Liver (tissue), 9 donors: ENCODE results near the gene DHX57. TPM values are rescaled to one million over a fixed set of nuclear protein-coding genes. Genes with fewer than 3 reads are reported as not detected.

ENCODE experiments used
- DNase-seq: peaks from one replicate; pipeline ENCODE4 v3.0.0-alpha.2; 2017; ENCODE audit warnings: low spot score
- H3K27ac ChIP-seq, 2 donors: one replicate each; pipeline ENCODE4 v1.7.0; 2013; ENCODE audit warnings: inconsistent platforms in 2 of 2, low read length in 2 of 2, control low read depth in 1 of 2, low read depth in 1 of 2, mild to moderate bottlenecking in 1 of 2
- H3K27me3 ChIP-seq, 4 donors: one replicate each; pipeline versions ENCODE4 v1.6.1 to v1.7.0; 2013; ENCODE audit warnings: low read length in 3 of 4, inconsistent platforms in 1 of 4, mild to moderate bottlenecking in 1 of 4, moderate library complexity in 1 of 4; ENCODE audit not compliant: control insufficient read depth in 4 of 4, insufficient read depth in 4 of 4
- H3K36me3 ChIP-seq, 4 donors: one replicate each; pipeline versions ENCODE4 v1.6.1 to v1.7.0; 2013; ENCODE audit warnings: low read length in 3 of 4, mild to moderate bottlenecking in 3 of 4, low read depth in 1 of 4, moderate library complexity in 1 of 4; ENCODE audit not compliant: control insufficient read depth in 4 of 4, insufficient read depth in 3 of 4
- H3K4me1 ChIP-seq, 4 donors: one replicate each; pipeline versions ENCODE4 v1.6.1 to v1.7.0; 2013; ENCODE audit warnings: low read length in 3 of 4, mild to moderate bottlenecking in 3 of 4, moderate library complexity in 1 of 4; ENCODE audit not compliant: control insufficient read depth in 4 of 4, insufficient read depth in 4 of 4
- H3K4me3 ChIP-seq, 3 donors: one replicate each; pipeline versions ENCODE4 v1.6.1 to v1.7.0; 2013; ENCODE audit warnings: low read length in 3 of 3, control low read depth in 1 of 3, low read depth in 1 of 3, mild to moderate bottlenecking in 1 of 3
- H3K9ac ChIP-seq, 2 donors: one replicate each; pipeline ENCODE4 v1.7.0; 2013; ENCODE audit warnings: low read length in 2 of 2, mild to moderate bottlenecking in 2 of 2, moderate library complexity in 2 of 2, control low read depth in 1 of 2, low read depth in 1 of 2
- H3K9me3 ChIP-seq, 4 donors: one replicate each; pipeline versions ENCODE4 v1.6.1 to v1.7.0; 2013; ENCODE audit warnings: low read length in 3 of 4; ENCODE audit not compliant: control insufficient read depth in 4 of 4
- CTCF ChIP-seq: fragments of 150-350 bp; IDR thresholded peaks from 2 replicates; pipeline ENCODE4 v1.5.1; 2017; ENCODE audit warnings: improper control_type of control experiment, low read depth, low read length; ENCODE audit not compliant: missing input control
- FOXA1 ChIP-seq: IDR thresholded peaks from 2 replicates; pipeline ENCODE4 v1.6.1; 2016; ENCODE audit warnings: antibody characterized with exemption
- FOXA2 ChIP-seq: IDR thresholded peaks from 2 replicates; pipeline ENCODE4 v1.6.1; 2016; ENCODE audit warnings: antibody characterized with exemption
- GABPA ChIP-seq, 2 donors: IDR thresholded peaks in 1 of 2; conservative IDR thresholded peaks in 1 of 2; 2 replicates each; pipeline ENCODE4 v1.6.1; 2016; ENCODE audit warnings: antibody characterized with exemption in 2 of 2, mild to moderate bottlenecking in 1 of 2, moderate library complexity in 1 of 2
- HNF4A ChIP-seq, 2 donors: conservative IDR thresholded peaks; 2 replicates each; pipeline ENCODE4 v1.6.1; 2016; ENCODE audit warnings: antibody characterized with exemption in 2 of 2, mild to moderate bottlenecking in 2 of 2
- HNF4G ChIP-seq: IDR thresholded peaks from 2 replicates; pipeline ENCODE4 v1.6.1; 2016; ENCODE audit warnings: antibody characterized with exemption
- JUND ChIP-seq, 2 donors: IDR thresholded peaks; 2 replicates each; pipeline ENCODE4 v1.6.1; 2016; ENCODE audit warnings: antibody characterized with exemption in 2 of 2
- MAX ChIP-seq: IDR thresholded peaks from 2 replicates; pipeline ENCODE4 v1.6.1; 2016; ENCODE audit warnings: antibody characterized with exemption
- NR2F2 ChIP-seq: IDR thresholded peaks from 2 replicates; pipeline ENCODE4 v1.6.1; 2016; ENCODE audit warnings: antibody characterized with exemption
- RAD21 ChIP-seq, 2 donors: IDR thresholded peaks; 2 replicates each; pipeline ENCODE4 v1.6.1; 2016; ENCODE audit warnings: antibody characterized with exemption in 2 of 2, mild to moderate bottlenecking in 2 of 2
- RXRA ChIP-seq, 2 donors: IDR thresholded peaks; 2 replicates each; pipeline ENCODE4 v1.6.1; 2017 to 2018; ENCODE audit warnings: antibody characterized with exemption in 2 of 2, mild to moderate bottlenecking in 1 of 2
- SP1 ChIP-seq: IDR thresholded peaks from 2 replicates; pipeline ENCODE4 v1.6.1; 2018; ENCODE audit warnings: antibody characterized with exemption, mild to moderate bottlenecking
- TAF1 ChIP-seq: conservative IDR thresholded peaks from 2 replicates; pipeline ENCODE4 v1.6.1; 2016; ENCODE audit warnings: antibody characterized with exemption, mild to moderate bottlenecking
- YY1 ChIP-seq: IDR thresholded peaks from 2 replicates; pipeline ENCODE4 v1.6.1; 2016; ENCODE audit warnings: antibody characterized with exemption, mild to moderate bottlenecking
- WGBS: extraction: QIAGEN DNeasy Blood & Tissue Kit; methylation state at CpG from one replicate; pipeline ENCODE4 v1.1.7; 2013; 5-methylcytosine and 5-hydroxymethylcytosine counted together
- polyA plus RNA-seq, 2 donors: library from polyadenylated mRNA; stranded (reverse) in 1 of 2; unstranded in 1 of 2; fragments of 200-250 nt in 1 of 2; fragments of >200 nt in 1 of 2; fragmentation: Nextera tagmentation in 1 of 2; extraction: Ambion mirVana in 1 of 2; gene quantifications; one replicate each; pipeline versions ENCODE4 v1.2.1 to v1.2.3, GENCODE V29; 2013 to 2015
- total RNA-seq, 2 donors: library from RNA; depleted of rRNA; stranded (reverse); fragments of >200 nt; gene quantifications; one replicate each; pipeline ENCODE4 v1.2.3, GENCODE V29; 2014
- TF ChIP-seq, protein P1 (sequence below): IDR thresholded peaks from 2 replicates; pipeline ENCODE4 v1.6.1; 2016; ENCODE audit warnings: antibody characterized with exemption
- TF ChIP-seq, protein P2 (sequence below): IDR thresholded peaks from 2 replicates; pipeline ENCODE4 v1.6.1; 2016; ENCODE audit warnings: antibody characterized with exemption, mild to moderate bottlenecking
- donor health status: healthy.
- donor health status: healthy.
- donor health status: healthy.
- donor health status: healthy.
- donor health status: healthy.

The DHX57 gene
- total and polyA plus RNA-seq, 4 donors = 2.8 to 8.7 (median 5.4) TPM

DNA sequence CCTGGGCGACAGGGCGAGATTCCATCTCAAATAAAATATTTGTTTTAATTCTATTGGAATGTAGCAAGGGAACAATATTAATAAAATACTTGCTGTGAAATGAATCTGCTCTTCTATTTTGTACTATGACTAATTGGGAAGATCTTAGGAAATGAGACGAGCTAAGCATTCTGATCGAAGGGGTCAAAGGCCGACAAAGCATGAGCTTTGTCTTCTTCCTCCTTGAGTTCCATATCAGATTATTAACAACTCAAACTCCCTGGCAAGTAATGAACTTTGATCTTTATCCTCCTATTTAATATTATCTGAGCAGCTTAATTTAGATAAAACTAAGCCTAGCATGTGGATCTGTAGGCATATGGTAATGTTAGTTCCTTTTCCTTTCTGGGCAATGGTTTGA is 82.2 kb downstream of the DHX57 start:
- peak overlapping the region; percentile 81 to 93 for H3K27ac ChIP-seq
- 41% methylated on average over 5 of the region's 5 CpGs for WGBS

DNA sequence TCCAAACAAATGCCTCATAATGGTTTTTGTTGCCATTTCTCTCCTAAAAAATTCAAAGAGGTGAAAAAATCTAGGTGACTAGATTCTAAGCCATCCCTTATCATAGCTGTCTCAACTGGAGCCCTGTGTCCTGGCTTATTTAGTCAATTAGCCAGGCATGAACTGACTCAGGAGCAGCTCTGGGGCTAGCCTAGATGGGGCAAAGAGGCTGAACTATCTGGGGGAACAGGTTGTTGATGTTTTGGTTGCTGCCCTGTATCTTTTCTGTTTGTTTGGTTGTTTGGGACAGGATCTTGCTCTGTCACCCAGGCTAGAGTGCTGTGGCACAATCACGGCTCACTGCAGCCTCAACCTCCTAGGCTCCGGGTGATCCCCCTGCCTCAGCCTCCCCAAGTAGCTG is 83.0 kb downstream of the DHX57 start:
- no peak overlapping the region for H3K4me3 ChIP-seq
- no peaks in the 10 kb centered on the region for H3K9me3 ChIP-seq
- H3K27ac ChIP-seq = peak overlapping the region; percentile 81 to 93
- DNase-seq = no peak
- no peaks in the 10 kb centered on the region for H3K36me3 ChIP-seq
- H3K27me3 ChIP-seq = no peaks in the 10 kb centered on the region
- no peak overlapping the region for H3K9ac ChIP-seq
- H3K4me1 ChIP-seq = peaks cover 8 to 27% (median 14%) of the 10 kb centered on the region in 4 donors
- 37% methylated on average over 2 of the region's 2 CpGs for WGBS
- TF ChIP-seq, protein P1, sequence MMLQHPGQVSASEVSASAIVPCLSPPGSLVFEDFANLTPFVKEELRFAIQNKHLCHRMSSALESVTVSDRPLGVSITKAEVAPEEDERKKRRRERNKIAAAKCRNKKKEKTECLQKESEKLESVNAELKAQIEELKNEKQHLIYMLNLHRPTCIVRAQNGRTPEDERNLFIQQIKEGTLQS = no peak
- no peak for TF ChIP-seq GABPA (IDR thresholded peaks at IDR 0.05 in 1 of 2, conservative IDR thresholded peaks at IDR 0.05 in 1 of 2)
- no peak for TF ChIP-seq RAD21 (IDR thresholded peaks at IDR 0.05)
- TF ChIP-seq JUND (IDR thresholded peaks at IDR 0.05) = no peak
- TF ChIP-seq FOXA2 = no peak
- no peak for TF ChIP-seq HNF4G
- no peak for TF ChIP-seq MAX
- TF ChIP-seq, protein P2, sequence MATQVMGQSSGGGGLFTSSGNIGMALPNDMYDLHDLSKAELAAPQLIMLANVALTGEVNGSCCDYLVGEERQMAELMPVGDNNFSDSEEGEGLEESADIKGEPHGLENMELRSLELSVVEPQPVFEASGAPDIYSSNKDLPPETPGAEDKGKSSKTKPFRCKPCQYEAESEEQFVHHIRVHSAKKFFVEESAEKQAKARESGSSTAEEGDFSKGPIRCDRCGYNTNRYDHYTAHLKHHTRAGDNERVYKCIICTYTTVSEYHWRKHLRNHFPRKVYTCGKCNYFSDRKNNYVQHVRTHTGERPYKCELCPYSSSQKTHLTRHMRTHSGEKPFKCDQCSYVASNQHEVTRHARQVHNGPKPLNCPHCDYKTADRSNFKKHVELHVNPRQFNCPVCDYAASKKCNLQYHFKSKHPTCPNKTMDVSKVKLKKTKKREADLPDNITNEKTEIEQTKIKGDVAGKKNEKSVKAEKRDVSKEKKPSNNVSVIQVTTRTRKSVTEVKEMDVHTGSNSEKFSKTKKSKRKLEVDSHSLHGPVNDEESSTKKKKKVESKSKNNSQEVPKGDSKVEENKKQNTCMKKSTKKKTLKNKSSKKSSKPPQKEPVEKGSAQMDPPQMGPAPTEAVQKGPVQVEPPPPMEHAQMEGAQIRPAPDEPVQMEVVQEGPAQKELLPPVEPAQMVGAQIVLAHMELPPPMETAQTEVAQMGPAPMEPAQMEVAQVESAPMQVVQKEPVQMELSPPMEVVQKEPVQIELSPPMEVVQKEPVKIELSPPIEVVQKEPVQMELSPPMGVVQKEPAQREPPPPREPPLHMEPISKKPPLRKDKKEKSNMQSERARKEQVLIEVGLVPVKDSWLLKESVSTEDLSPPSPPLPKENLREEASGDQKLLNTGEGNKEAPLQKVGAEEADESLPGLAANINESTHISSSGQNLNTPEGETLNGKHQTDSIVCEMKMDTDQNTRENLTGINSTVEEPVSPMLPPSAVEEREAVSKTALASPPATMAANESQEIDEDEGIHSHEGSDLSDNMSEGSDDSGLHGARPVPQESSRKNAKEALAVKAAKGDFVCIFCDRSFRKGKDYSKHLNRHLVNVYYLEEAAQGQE = no peak
- no peak for TF ChIP-seq SP1
- TF ChIP-seq HNF4A (conservative IDR thresholded peaks at IDR 0.05) = no peak
- no peak for TF ChIP-seq NR2F2
- no peak for TF ChIP-seq TAF1

More for the DNA sequence above, 82.2 kb downstream of the DHX57 start:
- peak overlapping the region in 1 of 2 donors; percentile 21 for H3K9ac ChIP-seq
- no peaks in the 10 kb centered on the region for H3K9me3 ChIP-seq
- H3K36me3 ChIP-seq = no peaks in the 10 kb centered on the region
- no peak overlapping the region for H3K4me3 ChIP-seq
- no peak for DNase-seq
- H3K27me3 ChIP-seq = no peaks in the 10 kb centered on the region
- TF ChIP-seq YY1 (no peak), MAX (no peak), NR2F2 (no peak), FOXA1 (no peak), JUND (IDR thresholded peaks at IDR 0.05) (peak in 1 of 2 donors; percentile 20), HNF4G (no peak), GABPA (IDR thresholded peaks at IDR 0.05 in 1 of 2, conservative IDR thresholded peaks at IDR 0.05 in 1 of 2) (no peak), TAF1 (no peak), CTCF (no peak), RXRA (IDR thresholded peaks at IDR 0.05) (peak in 1 of 2 donors; percentile 11), HNF4A (conservative IDR thresholded peaks at IDR 0.05) (peak; percentile 43 to 65)
- TF ChIP-seq, protein P1 = no peak
- TF ChIP-seq, protein P2 = no peak
- peaks cover 8 to 33% (median 17%) of the 10 kb centered on the region in 4 donors for H3K4me1 ChIP-seq
